Panc1 (cell line): ENCODE measurements around the gene CHRM1. TPM values are rescaled to one million over a fixed set of nuclear protein-coding genes. Genes with fewer than 3 reads are reported as not detected.
A peak's percentile ranks its signal among the peaks of the same experiment; 100 is the strongest.
"Not testable (repeated sequence)": the region's sequence is repeated elsewhere in the genome, so short reads cannot be mapped to it uniquely, and the experiment has no call there.

ENCODE experiments used
- ATAC-seq: fragments of 200-7000 bp; cut with Tn5 transposase; 2 replicates; pipeline ENCODE4 v1.9.1; 2020; ENCODE audit warnings: mild to moderate bottlenecking, moderate library complexity
- BruUV-seq: library from RNA; stranded (reverse); fragments of 400-500 nt; replicated peaks from 2 replicates; lab custom pipeline; 2021; lab: Mats Ljungman, UMichigan
- CTCF ChIA-PET: fragments of 300-600 bp; sonication (Branson Sonifier 250); formaldehyde crosslinking; loops from one replicate; lab custom pipeline; 2022; ENCODE audit warnings: antibody characterized with exemption; lab: Charles Lee
- POLR2A ChIA-PET: fragments of 300-600 bp; sonication (Branson Sonifier 250); formaldehyde crosslinking; loops from one replicate; lab custom pipeline; 2022; ENCODE audit warnings: antibody characterized with exemption; lab: Charles Lee
- DNase-seq: peaks from one replicate; pipeline ENCODE4 v3.0.0-alpha.2; 2010; ENCODE audit warnings: low read depth, low spot score
- H3K27ac ChIP-seq: 2 replicates; pipeline ENCODE4 v1.5.1; 2011; ENCODE audit warnings: mild to moderate bottlenecking, low read length, inconsistent platforms
- H3K27me3 ChIP-seq: fragments of 200-500 bp; sonication (Bioruptor generic); 2 replicates; pipeline ENCODE4 v1.6.0; 2014; ENCODE audit warnings: low read length, inconsistent platforms; ENCODE audit not compliant: control insufficient read depth, insufficient read depth
- H3K36me3 ChIP-seq: fragments of 200-500 bp; sonication (Bioruptor generic); 2 replicates; pipeline ENCODE4 v1.5.1; 2014; ENCODE audit warnings: inconsistent platforms, mild to moderate bottlenecking, low read length, moderate library complexity; ENCODE audit not compliant: control insufficient read depth, insufficient read depth
- H3K4me1 ChIP-seq: 2 replicates; pipeline ENCODE4 v1.5.1; 2011; ENCODE audit warnings: inconsistent platforms, mild to moderate bottlenecking, low read length, moderate library complexity; ENCODE audit not compliant: control insufficient read depth, insufficient read depth
- H3K4me3 ChIP-seq, 2 experiments: 2 replicates each; pipeline ENCODE4 v1.5.1; 2011 to 2012; ENCODE audit warnings: low read depth in 2 of 2, low read length in 2 of 2, mild to moderate bottlenecking in 2 of 2, inconsistent platforms in 1 of 2, moderate library complexity in 1 of 2
- H3K9me3 ChIP-seq: fragments of 200-500 bp; sonication (Bioruptor generic); 2 replicates; pipeline ENCODE4 v1.5.1; 2014; ENCODE audit warnings: low read depth, mild to moderate bottlenecking, inconsistent platforms, low read length, moderate library complexity; ENCODE audit not compliant: control insufficient read depth, insufficient read depth
- CTCF ChIP-seq: fragments of 450-650 bp; IDR thresholded peaks from 2 replicates; pipeline ENCODE4 v1.5.1; 2017; ENCODE audit warnings: mild to moderate bottlenecking
- POLR2AphosphoS5 ChIP-seq: IDR thresholded peaks from 2 replicates; pipeline ENCODE4 v1.6.1; 2012; ENCODE audit warnings: mild to moderate bottlenecking, low read depth, low read length, moderate library complexity
- SIN3A ChIP-seq: IDR thresholded peaks from 2 replicates; pipeline ENCODE4 v1.6.1; 2012; ENCODE audit warnings: low read depth, mild to moderate bottlenecking, low read length, moderate library complexity, borderline replicate concordance; ENCODE audit not compliant: insufficient read depth
- TCF7L2 ChIP-seq: IDR thresholded peaks from 2 replicates; pipeline ENCODE4 v1.6.1; 2011; ENCODE audit warnings: mild to moderate bottlenecking, low read depth, low read length, inconsistent platforms
- in situ Hi-C: cut with HindIII; loops from 2 replicates; pipeline ENCODE4 v1.10.0; 2016; ENCODE audit warnings: low sequenced_read_pairs, low pct_unique_long_range_greater_than_20kb
- intact Hi-C: fragments of 100-400 bp; cut with micrococcal nuclease; formaldehyde crosslinking; loops from one replicate; pipeline ENCODE4 v1.10.0; 2022; ENCODE audit not compliant: unreplicated experiment
- total RNA-seq: library from RNA; stranded (reverse); gene quantifications from one replicate; pipeline ENCODE4 v1.2.1, GENCODE V29; 2021; ENCODE audit not compliant: unreplicated experiment
- TF ChIP-seq, protein P1 (sequence below), 2 experiments: IDR thresholded peaks; 2 replicates each; pipeline ENCODE4 v1.6.1; 2011 to 2012; ENCODE audit warnings: low read depth in 2 of 2, control low read depth in 1 of 2, low read length in 1 of 2, mild to moderate bottlenecking in 1 of 2, moderate library complexity in 1 of 2; ENCODE audit not compliant: insufficient read depth in 1 of 2

CHRM1 gene
- total RNA-seq, 1 experiment from 2014 or later: not detected

GRCh38 chr11:62937528-62937927 lies 16.4 kb upstream of the CHRM1 start:
- POLR2A ChIA-PET, H3K9me3 ChIP-seq, intact Hi-C loops, H3K27ac ChIP-seq, in situ Hi-C loops, H3K4me3 ChIP-seq, H3K36me3 ChIP-seq, BruUV-seq, ATAC-seq, CTCF ChIA-PET, H3K27me3 ChIP-seq, H3K4me1 ChIP-seq, DNase-seq: not testable (repeated sequence)

- no peak for DNase-seq
- in situ Hi-C loops: no loop called here
- Histone ChIP-seq H3K9me3 (no peaks in the 10 kb centered on the region), H3K4me3 (no peak overlapping the region), H3K27ac (no peak overlapping the region), H3K27me3 (no peaks in the 10 kb centered on the region), H3K36me3 (no peaks in the 10 kb centered on the region), H3K4me1 (no peaks in the 10 kb centered on the region)
- no TSS peak for BruUV-seq
- ATAC-seq: no peak
- ChIA-PET CTCF (interaction anchor here (0.7 kb wide), 1 partner anchor 30 kb away, joined by 3 read pairs; no protein-coding TSS in a partner anchor), POLR2A (no interaction called here)
- TF ChIP-seq, protein P1, sequence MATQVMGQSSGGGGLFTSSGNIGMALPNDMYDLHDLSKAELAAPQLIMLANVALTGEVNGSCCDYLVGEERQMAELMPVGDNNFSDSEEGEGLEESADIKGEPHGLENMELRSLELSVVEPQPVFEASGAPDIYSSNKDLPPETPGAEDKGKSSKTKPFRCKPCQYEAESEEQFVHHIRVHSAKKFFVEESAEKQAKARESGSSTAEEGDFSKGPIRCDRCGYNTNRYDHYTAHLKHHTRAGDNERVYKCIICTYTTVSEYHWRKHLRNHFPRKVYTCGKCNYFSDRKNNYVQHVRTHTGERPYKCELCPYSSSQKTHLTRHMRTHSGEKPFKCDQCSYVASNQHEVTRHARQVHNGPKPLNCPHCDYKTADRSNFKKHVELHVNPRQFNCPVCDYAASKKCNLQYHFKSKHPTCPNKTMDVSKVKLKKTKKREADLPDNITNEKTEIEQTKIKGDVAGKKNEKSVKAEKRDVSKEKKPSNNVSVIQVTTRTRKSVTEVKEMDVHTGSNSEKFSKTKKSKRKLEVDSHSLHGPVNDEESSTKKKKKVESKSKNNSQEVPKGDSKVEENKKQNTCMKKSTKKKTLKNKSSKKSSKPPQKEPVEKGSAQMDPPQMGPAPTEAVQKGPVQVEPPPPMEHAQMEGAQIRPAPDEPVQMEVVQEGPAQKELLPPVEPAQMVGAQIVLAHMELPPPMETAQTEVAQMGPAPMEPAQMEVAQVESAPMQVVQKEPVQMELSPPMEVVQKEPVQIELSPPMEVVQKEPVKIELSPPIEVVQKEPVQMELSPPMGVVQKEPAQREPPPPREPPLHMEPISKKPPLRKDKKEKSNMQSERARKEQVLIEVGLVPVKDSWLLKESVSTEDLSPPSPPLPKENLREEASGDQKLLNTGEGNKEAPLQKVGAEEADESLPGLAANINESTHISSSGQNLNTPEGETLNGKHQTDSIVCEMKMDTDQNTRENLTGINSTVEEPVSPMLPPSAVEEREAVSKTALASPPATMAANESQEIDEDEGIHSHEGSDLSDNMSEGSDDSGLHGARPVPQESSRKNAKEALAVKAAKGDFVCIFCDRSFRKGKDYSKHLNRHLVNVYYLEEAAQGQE (IDR thresholded peaks at IDR 0.05; ENCODE audit: insufficient read depth in 1 of 2, low read depth in 2 of 2, low read length in 1 of 2): no peak
- TF ChIP-seq CTCF (no peak), POLR2AphosphoS5 (no peak), TCF7L2 (no peak), SIN3A (no peak)
- intact Hi-C loops: no loop called here
These were observed 13.3 kb upstream of the CHRM1 start for GRCh38 chr11:62934496-62934785.

- Histone ChIP-seq H3K36me3 (no peaks in the 10 kb centered on the region), H3K9me3 (no peaks in the 10 kb centered on the region), H3K4me1 (no peaks in the 10 kb centered on the region), H3K27ac (no peak overlapping the region), H3K4me3 (no peak overlapping the region), H3K27me3 (no peaks in the 10 kb centered on the region)
- peak; percentile 55; the same call in 1 of the 2 replicates for ATAC-seq
- POLR2A ChIA-PET: no interaction called here
- in situ Hi-C loops: no loop called here
- CTCF ChIA-PET: interaction anchor here (0.7 kb wide), 1 partner anchor 30 kb away, joined by 3 read pairs; no protein-coding TSS in a partner anchor
- no peak for DNase-seq
- TF ChIP-seq CTCF (no peak), TCF7L2 (no peak), POLR2AphosphoS5 (no peak), SIN3A (no peak)
- TF ChIP-seq, protein P1 (IDR thresholded peaks at IDR 0.05; ENCODE audit: insufficient read depth in 1 of 2, low read depth in 2 of 2, low read length in 1 of 2): no peak
- BruUV-seq: no TSS peak
- intact Hi-C loops: no loop called here
These were observed 12.8 kb upstream of the CHRM1 start for GRCh38 chr11:62933750-62934495.
